Lung (tissue), 12 donors: ENCODE data around the gene PPEF1. TPM values are rescaled to one million over a fixed set of nuclear protein-coding genes. Genes with fewer than 3 reads are reported as not detected.

Experiments
- ATAC-seq: fragments of 200-7000 bp; cut with Tn5 transposase; one replicate; pipeline ENCODE4 v1.9.1; 2020; ENCODE audit warnings: moderate number of reproducible peaks; ENCODE audit not compliant: insufficient read depth, low FRiP score
- DNase-seq, 3 donors: peaks; one replicate each; pipeline ENCODE4 v3.0.0-alpha.2; 2013 to 2017
- H3K27ac ChIP-seq, 2 donors: one replicate each; pipeline ENCODE4 v1.5.1; 2013; ENCODE audit warnings: mild to moderate bottlenecking in 2 of 2, moderate library complexity in 2 of 2, control low read depth in 1 of 2, inconsistent platforms in 1 of 2, low read depth in 1 of 2, low read length in 1 of 2
- H3K27me3 ChIP-seq, 3 donors: one replicate each; pipeline ENCODE4 v1.5.1; 2013; ENCODE audit warnings: low read length in 2 of 3; ENCODE audit not compliant: control insufficient read depth in 3 of 3, insufficient read depth in 3 of 3
- H3K36me3 ChIP-seq, 4 donors: one replicate each; pipeline ENCODE4 v1.5.1; 2013; ENCODE audit warnings: low read length in 4 of 4, mild to moderate bottlenecking in 1 of 4, moderate library complexity in 1 of 4; ENCODE audit not compliant: control insufficient read depth in 4 of 4, insufficient read depth in 4 of 4
- H3K4me1 ChIP-seq, 5 donors: one replicate each; pipeline ENCODE4 v1.5.1; 2013; ENCODE audit warnings: low read length in 5 of 5, mild to moderate bottlenecking in 2 of 5, moderate library complexity in 1 of 5; ENCODE audit not compliant: control insufficient read depth in 5 of 5, insufficient read depth in 5 of 5
- H3K4me3 ChIP-seq: one replicate; pipeline ENCODE4 v1.5.1; 2013; ENCODE audit warnings: mild to moderate bottlenecking, control low read depth, moderate library complexity
- H3K9ac ChIP-seq, 2 donors: one replicate each; pipeline ENCODE4 v1.5.1; 2013; ENCODE audit warnings: low read length in 2 of 2, control low read depth in 1 of 2; ENCODE audit not compliant: insufficient read depth in 1 of 2
- H3K9me3 ChIP-seq, 4 donors: one replicate each; pipeline ENCODE4 v1.5.1; 2013; ENCODE audit warnings: low read length in 3 of 4, mild to moderate bottlenecking in 1 of 4, moderate library complexity in 1 of 4; ENCODE audit not compliant: control insufficient read depth in 4 of 4, insufficient read depth in 3 of 4
- WGBS, 2 donors: extraction: QIAGEN DNeasy Blood & Tissue Kit; methylation state at CpG; one replicate each; pipeline ENCODE4 v1.1.7; 2013; 5-methylcytosine and 5-hydroxymethylcytosine counted together
- polyA plus RNA-seq, 2 donors: library from polyadenylated mRNA; stranded (reverse); fragments of 200-250 nt; gene quantifications; one replicate each; pipeline ENCODE4 v1.2.1, GENCODE V29; 2013
- total RNA-seq, 2 donors: library from RNA; depleted of rRNA in 1 of 2; stranded (reverse); fragments of >200 nt in 1 of 2; gene quantifications; one replicate each; pipeline ENCODE4 v1.2.1, GENCODE V29; 2014 to 2021
- TF ChIP-seq, protein P1 (sequence below): IDR thresholded peaks from 2 replicates; pipeline ENCODE4 v1.5.1; 2012; ENCODE audit warnings: mild to moderate bottlenecking; ENCODE audit errors: control extremely low read depth, extremely low read depth
- donor health status: control.
- donor health status: control.
- donor health status: Bipolar disorder and iron deficiency.
- donor health status: healthy.
- donor health status: DM: yes; HTN: yes; CAD: no.

Gene PPEF1
- total and polyA plus RNA-seq, 4 donors: 0.22 to 0.80 (median 0.27) TPM

DNA sequence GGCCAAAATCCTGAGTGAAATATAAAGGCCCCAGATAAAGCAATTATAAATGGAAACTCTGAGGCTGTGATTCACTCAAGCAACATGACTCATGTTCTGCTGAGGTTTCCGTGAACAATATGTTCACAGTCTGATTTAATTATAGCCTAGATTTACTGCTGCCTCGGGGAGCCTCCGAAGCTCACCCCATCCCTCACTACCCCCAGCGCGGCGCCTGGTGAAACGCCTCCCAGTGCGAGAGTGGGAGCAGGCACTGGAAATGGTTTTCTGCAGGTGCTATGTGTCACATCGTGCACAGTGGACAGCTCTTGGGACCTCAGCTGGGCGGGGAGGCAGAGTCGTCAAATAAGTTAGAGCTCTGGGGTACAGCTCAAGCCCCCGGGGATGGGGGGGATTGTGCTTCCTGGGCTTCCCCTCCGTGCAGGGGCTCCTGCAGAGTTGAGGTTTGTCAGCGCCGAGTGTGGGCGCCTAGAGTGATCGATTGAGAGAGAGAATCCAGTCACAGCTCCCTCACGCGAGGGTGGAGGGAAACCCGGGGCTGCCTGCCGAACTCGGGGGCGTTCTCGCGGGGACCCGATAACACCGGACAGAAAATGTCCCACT lies 165.8 kb downstream of the PPEF1 start:
- DNase-seq (no peak), ATAC-seq (no peak)
- no peak overlapping the region for H3K4me3 ChIP-seq
- H3K4me1 ChIP-seq: peaks cover 0 to 12% (median 5%) of the 10 kb centered on the region in 5 donors
- no peak overlapping the region for H3K9ac ChIP-seq
- TF ChIP-seq, protein P1, sequence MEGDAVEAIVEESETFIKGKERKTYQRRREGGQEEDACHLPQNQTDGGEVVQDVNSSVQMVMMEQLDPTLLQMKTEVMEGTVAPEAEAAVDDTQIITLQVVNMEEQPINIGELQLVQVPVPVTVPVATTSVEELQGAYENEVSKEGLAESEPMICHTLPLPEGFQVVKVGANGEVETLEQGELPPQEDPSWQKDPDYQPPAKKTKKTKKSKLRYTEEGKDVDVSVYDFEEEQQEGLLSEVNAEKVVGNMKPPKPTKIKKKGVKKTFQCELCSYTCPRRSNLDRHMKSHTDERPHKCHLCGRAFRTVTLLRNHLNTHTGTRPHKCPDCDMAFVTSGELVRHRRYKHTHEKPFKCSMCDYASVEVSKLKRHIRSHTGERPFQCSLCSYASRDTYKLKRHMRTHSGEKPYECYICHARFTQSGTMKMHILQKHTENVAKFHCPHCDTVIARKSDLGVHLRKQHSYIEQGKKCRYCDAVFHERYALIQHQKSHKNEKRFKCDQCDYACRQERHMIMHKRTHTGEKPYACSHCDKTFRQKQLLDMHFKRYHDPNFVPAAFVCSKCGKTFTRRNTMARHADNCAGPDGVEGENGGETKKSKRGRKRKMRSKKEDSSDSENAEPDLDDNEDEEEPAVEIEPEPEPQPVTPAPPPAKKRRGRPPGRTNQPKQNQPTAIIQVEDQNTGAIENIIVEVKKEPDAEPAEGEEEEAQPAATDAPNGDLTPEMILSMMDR: no peak
- peaks cover 0 to 5% (median 0%) of the 10 kb centered on the region in 4 donors for H3K9me3 ChIP-seq
- H3K27ac ChIP-seq: peak overlapping the region in 1 of 2 donors; percentile 94
- 83 to 91% methylated on average over 26 to 27 of the region's 27 CpGs for WGBS, 2 donors
- peaks cover 0 to 2% (median 0%) of the 10 kb centered on the region in 3 donors for H3K27me3 ChIP-seq
- no peaks in the 10 kb centered on the region for H3K36me3 ChIP-seq

DNA sequence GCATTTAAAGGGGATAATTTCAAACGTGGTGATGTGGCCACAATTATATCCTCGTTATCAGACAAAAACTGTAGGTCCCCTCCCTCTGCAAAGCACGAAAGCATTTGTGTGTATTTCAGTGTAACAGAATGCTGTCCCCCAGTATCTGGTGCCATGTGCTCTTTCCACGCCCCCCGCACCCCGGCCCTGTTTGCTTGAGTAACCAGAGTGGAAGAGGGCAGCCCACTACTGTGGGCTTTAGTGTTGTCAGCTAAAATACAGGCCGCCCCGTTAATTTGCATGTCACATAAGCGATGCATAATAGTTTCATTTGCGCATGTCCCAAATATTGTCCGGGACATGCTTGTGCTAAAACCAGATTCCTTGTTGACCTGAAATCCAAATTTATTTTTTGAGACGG lies 166.4 kb downstream of the PPEF1 start:
- Histone ChIP-seq H3K36me3 (no peaks in the 10 kb centered on the region), H3K4me1 (peaks cover 0 to 12% (median 5%) of the 10 kb centered on the region in 5 donors), H3K9me3 (peaks cover 0 to 5% (median 0%) of the 10 kb centered on the region in 4 donors), H3K27ac (peak overlapping the region in 1 of 2 donors; percentile 69), H3K9ac (no peak overlapping the region), H3K27me3 (peaks cover 0 to 2% (median 0%) of the 10 kb centered on the region in 3 donors), H3K4me3 (no peak overlapping the region)
- DNase-seq (no peak), ATAC-seq (no peak)
- TF ChIP-seq, protein P1: no peak
- 89 to 95% methylated on average over 12 of the region's 12 CpGs for WGBS, 2 donors

GRCh38 chrX:18874560-18875255 lies 167.3 kb downstream of the PPEF1 start:
- Histone ChIP-seq H3K27ac (no peak overlapping the region), H3K4me1 (peaks cover 0 to 12% (median 5%) of the 10 kb centered on the region in 5 donors), H3K9ac (no peak overlapping the region), H3K36me3 (no peaks in the 10 kb centered on the region), H3K4me3 (no peak overlapping the region), H3K27me3 (peaks cover 0 to 2% (median 0%) of the 10 kb centered on the region in 3 donors), H3K9me3 (peaks cover 0 to 5% (median 0%) of the 10 kb centered on the region in 4 donors)
- no peak for DNase-seq
- 90 to 95% methylated on average over 25 to 27 of the region's 27 CpGs for WGBS, 2 donors
- TF ChIP-seq, protein P1: no peak
- ATAC-seq: no peak
